Measurements from ENCODE around the gene MED23.

MED23 gene

DNA sequence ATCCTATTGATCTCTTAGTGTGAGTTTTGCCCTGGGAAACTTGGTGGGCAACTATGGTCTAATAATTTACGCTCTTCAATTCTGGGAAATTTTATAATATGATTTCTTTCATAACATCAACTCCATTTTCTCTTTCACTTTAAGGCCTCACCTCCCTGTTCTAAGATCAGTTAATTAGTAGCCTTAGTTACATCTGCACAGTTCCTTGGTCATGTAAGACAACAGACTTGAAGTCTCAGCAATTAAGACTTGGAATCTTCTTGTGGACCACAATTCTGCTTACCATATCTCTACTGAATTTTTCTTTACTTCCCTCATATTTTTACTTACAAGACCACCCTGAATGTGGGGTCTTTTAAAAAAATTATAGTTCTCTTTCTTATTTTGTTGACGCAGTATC lies 17.8 kb upstream of the MED23 start:
- TF ChIP-seq, protein P1, sequence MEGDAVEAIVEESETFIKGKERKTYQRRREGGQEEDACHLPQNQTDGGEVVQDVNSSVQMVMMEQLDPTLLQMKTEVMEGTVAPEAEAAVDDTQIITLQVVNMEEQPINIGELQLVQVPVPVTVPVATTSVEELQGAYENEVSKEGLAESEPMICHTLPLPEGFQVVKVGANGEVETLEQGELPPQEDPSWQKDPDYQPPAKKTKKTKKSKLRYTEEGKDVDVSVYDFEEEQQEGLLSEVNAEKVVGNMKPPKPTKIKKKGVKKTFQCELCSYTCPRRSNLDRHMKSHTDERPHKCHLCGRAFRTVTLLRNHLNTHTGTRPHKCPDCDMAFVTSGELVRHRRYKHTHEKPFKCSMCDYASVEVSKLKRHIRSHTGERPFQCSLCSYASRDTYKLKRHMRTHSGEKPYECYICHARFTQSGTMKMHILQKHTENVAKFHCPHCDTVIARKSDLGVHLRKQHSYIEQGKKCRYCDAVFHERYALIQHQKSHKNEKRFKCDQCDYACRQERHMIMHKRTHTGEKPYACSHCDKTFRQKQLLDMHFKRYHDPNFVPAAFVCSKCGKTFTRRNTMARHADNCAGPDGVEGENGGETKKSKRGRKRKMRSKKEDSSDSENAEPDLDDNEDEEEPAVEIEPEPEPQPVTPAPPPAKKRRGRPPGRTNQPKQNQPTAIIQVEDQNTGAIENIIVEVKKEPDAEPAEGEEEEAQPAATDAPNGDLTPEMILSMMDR (IDR thresholded peaks at IDR 0.05; ENCODE audit: low read depth, low read length), result no peak
- H3K4me3 ChIP-seq (ENCODE audit: low read depth, low read length), result no peak overlapping the region
- no peak for DNase-seq (ENCODE audit: low read depth)

- DNase-seq (ENCODE audit: low read depth), result no peak
- no peak overlapping the region for H3K4me3 ChIP-seq (ENCODE audit: low read depth, low read length)
- TF ChIP-seq, protein P1 (IDR thresholded peaks at IDR 0.05; ENCODE audit: low read depth, low read length), result no peak
- TF ChIP-seq MYC (IDR thresholded peaks at IDR 0.05; ENCODE audit: low read depth, low read length), result no peak
Observed at GRCh38 chr6:131644921-131645320, 16.9 kb upstream of the MED23 start.

DNA sequence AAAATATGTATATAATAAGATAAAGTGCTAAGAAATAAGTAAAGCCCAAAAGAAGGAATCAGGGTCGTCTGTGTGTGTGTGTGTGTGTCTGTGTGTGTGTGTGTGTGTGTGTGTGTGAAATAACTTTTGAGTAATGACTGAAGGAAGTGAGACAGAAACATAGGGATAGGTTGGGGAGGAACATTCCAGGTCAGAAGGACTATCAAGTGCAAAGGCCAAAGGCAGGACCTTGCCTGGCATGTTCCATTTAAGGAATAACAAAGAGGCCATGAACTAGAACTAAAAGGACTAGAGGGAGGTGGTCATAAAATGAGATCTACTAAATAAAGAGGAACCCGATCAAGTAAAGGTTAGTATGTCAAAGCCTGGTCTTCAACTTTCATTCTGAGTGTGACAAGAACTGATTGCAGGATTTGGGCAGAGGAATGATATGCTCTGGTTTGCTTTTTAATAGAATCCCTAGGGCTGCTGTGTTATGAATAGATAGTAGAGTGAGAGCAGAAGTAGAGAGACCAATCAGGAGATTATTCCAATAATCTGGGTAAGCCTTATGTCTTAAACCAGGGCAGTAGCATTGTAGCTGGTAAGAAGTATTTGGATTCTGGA lies 15.9 kb upstream of the MED23 start:
- DNase-seq (ENCODE audit: low read depth), result no peak
- TF ChIP-seq POLR2A (IDR thresholded peaks at IDR 0.05; ENCODE audit: extremely low read depth, insufficient read length), result no peak
- TF ChIP-seq, protein P2, sequence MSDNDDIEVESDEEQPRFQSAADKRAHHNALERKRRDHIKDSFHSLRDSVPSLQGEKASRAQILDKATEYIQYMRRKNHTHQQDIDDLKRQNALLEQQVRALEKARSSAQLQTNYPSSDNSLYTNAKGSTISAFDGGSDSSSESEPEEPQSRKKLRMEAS (IDR thresholded peaks at IDR 0.05; ENCODE audit: low read depth, low read length), result no peak
- TF ChIP-seq MYC (IDR thresholded peaks at IDR 0.05; ENCODE audit: low read depth, low read length), result no peak
- TF ChIP-seq, protein P1 (IDR thresholded peaks at IDR 0.05; ENCODE audit: low read depth, low read length), result no peak
- H3K4me3 ChIP-seq (ENCODE audit: low read depth, low read length), result no peak overlapping the region

DNA sequence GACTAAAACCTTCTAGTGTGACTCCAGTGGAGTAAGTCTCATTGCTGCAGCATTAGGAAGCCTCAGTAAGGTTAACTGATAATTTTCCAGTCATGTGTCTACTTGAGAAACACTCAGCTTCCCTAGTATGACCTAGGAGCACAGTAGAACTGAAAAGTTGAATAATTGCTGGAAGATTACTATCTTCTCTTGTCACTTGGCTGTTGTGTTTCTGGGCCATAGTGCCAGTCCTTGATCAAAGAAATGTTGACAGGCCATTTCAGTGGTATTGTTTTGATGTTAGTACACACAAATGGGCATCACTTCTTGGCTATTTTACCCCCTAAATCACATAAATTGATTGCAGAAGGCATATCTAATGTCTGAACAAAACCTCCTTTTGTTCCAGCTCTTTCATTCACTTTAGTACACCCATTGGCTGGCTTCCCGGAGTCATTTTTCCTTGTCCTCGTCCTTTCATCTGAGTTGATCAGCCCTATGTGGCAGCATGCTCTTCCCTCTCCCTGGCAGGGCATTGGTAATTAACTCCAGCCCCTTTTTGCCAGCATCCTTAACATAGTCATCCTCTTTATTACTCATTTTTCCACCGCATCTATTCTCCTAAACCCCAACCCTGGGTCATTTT lies 15.1 kb upstream of the MED23 start:
- TF ChIP-seq, protein P2 (IDR thresholded peaks at IDR 0.05; ENCODE audit: low read depth, low read length), result no peak
- TF ChIP-seq MYC (IDR thresholded peaks at IDR 0.05; ENCODE audit: low read depth, low read length) (no peak), POLR2A (IDR thresholded peaks at IDR 0.05; ENCODE audit: extremely low read depth, insufficient read length) (no peak)
- TF ChIP-seq, protein P1 (IDR thresholded peaks at IDR 0.05; ENCODE audit: low read depth, low read length), result no peak
- no peak overlapping the region for H3K4me3 ChIP-seq (ENCODE audit: low read depth, low read length)
- no peak for DNase-seq (ENCODE audit: low read depth)

GRCh38 chr6:131642565-131642964 lies 14.5 kb upstream of the MED23 start:
- TF ChIP-seq POLR2A (IDR thresholded peaks at IDR 0.05; ENCODE audit: extremely low read depth, insufficient read length) (no peak), MYC (IDR thresholded peaks at IDR 0.05; ENCODE audit: low read depth, low read length) (no peak)
- TF ChIP-seq, protein P2 (IDR thresholded peaks at IDR 0.05; ENCODE audit: low read depth, low read length), result no peak
- TF ChIP-seq, protein P1 (IDR thresholded peaks at IDR 0.05; ENCODE audit: low read depth, low read length), result no peak
- H3K4me3 ChIP-seq (ENCODE audit: low read depth, low read length), result no peak overlapping the region
- no peak for DNase-seq (ENCODE audit: low read depth)

GRCh38 chr6:131641554-131641953 lies 13.5 kb upstream of the MED23 start:
- DNase-seq (ENCODE audit: low read depth), result no peak
- H3K4me3 ChIP-seq (ENCODE audit: low read depth, low read length), result no peak overlapping the region
- TF ChIP-seq, protein P1 (IDR thresholded peaks at IDR 0.05; ENCODE audit: low read depth, low read length), result no peak
- TF ChIP-seq, protein P2 (IDR thresholded peaks at IDR 0.05; ENCODE audit: low read depth, low read length), result no peak
- no peak for TF ChIP-seq POLR2A (IDR thresholded peaks at IDR 0.05; ENCODE audit: extremely low read depth, insufficient read length)
- TF ChIP-seq MYC (IDR thresholded peaks at IDR 0.05; ENCODE audit: low read depth, low read length), result no peak
